Placental epithelial cell (primary cell): Measurements from ENCODE around the gene GRIN2A. TPM values are rescaled to one million over a fixed set of nuclear protein-coding genes. Genes with fewer than 3 reads are reported as not detected.

Source experiments
- small RNA-seq: library from RNA; depleted of rRNA; stranded (forward); fragments of <200 nt; gene quantifications from one replicate; pipeline ENCODE3, GENCODE V24; 2012
- total RNA-seq: library from RNA; depleted of rRNA; stranded (reverse); fragments of >200 nt; gene quantifications from 2 replicates; pipeline ENCODE4 v1.2.3, GENCODE V29; 2012

Gene GRIN2A
- total RNA-seq = not detected in 2 replicates

DNA sequence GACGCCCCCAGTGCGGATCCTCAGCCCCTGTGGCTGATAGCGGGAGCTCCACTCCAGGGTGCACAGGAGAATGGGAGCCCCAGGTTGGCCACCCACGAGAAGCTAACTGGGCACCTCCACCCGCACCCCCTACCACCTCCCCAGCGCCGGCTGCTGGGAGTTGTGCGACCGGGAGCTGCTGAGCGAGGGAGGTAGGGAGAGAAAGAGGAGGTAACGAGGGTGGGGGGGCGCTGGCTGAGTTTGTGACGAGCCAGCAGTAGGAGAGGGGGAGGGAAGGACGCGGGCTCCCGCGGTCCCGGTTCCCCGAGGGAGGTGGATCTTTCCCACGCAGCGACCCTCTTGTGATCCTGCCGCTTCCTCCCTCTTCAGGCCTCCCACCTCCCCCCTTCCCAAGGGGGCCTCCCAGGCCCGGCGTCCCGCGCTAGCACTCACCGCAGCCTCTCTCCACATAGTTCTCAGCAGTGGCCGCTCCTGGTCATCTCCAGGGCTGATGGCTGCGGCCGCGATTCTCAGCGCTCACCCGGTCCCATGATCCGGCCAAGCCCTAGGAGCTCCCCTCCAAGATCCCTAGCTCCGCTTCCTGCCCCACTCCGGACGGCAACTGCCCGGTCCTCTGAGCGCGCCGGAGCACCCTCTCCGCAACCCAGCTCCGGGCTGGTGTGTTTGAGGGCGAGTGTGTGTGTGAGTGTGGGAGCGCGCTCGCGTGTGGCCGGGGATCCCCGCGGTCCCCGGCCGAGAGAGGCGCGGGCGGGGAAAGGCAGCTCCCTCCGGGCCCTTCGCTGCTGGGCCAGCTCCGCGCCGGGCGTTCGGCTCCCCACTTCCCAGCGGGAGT, at the start of gene GRIN2A:
GRIN2A (minus strand) TSS at position 207 of the 832 bp plus-strand sequence. CDS start 2,017 bp downstream, outside the sequence.

Small RNA genes lying within 50 kb of the gene (small RNA-seq; reads per million reads assigned to genes)
- gene RN7SL493P = not detected

Other genes with a start within 250 kb of the GRIN2A start
- 0.65 and 2.4 TPM in 2 replicates for gene ATF7IP2, start 203.6 kb upstream of the GRIN2A start, total RNA-seq